Esophagus muscularis mucosa (tissue), 4 donors: ENCODE measurements around the gene VWDE. TPM values are rescaled to one million over a fixed set of nuclear protein-coding genes. Genes with fewer than 3 reads are reported as not detected.

Experiments used
- DNase-seq: peaks from one replicate; pipeline ENCODE4 v3.0.0-alpha.2; 2017; ENCODE audit errors: extremely low spot score
- H3K27ac ChIP-seq, 4 donors: fragments of 200-600 bp; sonication (generic); replicated peaks in 1 of 4; 1 replicate in 3 of 4; 2 replicates in 1 of 4; pipeline ENCODE4 v1.5.1; 2016 to 2019; ENCODE audit warnings: mild to moderate bottlenecking in 1 of 4
- H3K27me3 ChIP-seq, 4 donors: fragments of 200-600 bp; sonication (generic); one replicate each; pipeline versions ENCODE4 v1.5.1 to v1.6.0; 2016 to 2019
- H3K36me3 ChIP-seq, 4 donors: fragments of 200-600 bp; sonication (generic); one replicate each; pipeline ENCODE4 v1.5.1; 2016 to 2019
- H3K4me1 ChIP-seq, 4 donors: fragments of 200-600 bp; sonication (generic); one replicate each; pipeline ENCODE4 v1.5.1; 2016 to 2019
- H3K4me3 ChIP-seq, 4 donors: fragments of 200-600 bp; sonication (generic); 1 replicate in 2 of 4; 2 replicates in 2 of 4; pipeline ENCODE4 v1.5.1; 2016 to 2019; ENCODE audit warnings: mild to moderate bottlenecking in 4 of 4, moderate library complexity in 1 of 4
- H3K9me3 ChIP-seq, 4 donors: fragments of 200-600 bp; sonication (generic); 1 replicate in 3 of 4; 2 replicates in 1 of 4; pipeline ENCODE4 v1.5.1; 2016 to 2019
- EP300 ChIP-seq: sonication (generic); formaldehyde crosslinking; IDR thresholded peaks from one replicate; pipeline ENCODE4 v1.6.1; 2017; ENCODE audit warnings: antibody characterized with exemption
- POLR2A ChIP-seq: fragments of 450-650 bp; IDR thresholded peaks from one replicate; pipeline ENCODE4 v1.6.1; 2017; ENCODE audit warnings: antibody characterized with exemption, moderate library complexity, mild to moderate bottlenecking, low read depth
- POLR2AphosphoS5 ChIP-seq, 2 donors: sonication (generic); formaldehyde crosslinking; IDR thresholded peaks; one replicate each; pipeline ENCODE4 v1.6.1; 2017; ENCODE audit warnings: antibody characterized with exemption in 2 of 2
- WGBS: methylation state at CpG from one replicate; pipeline ENCODE4 v1.1.5; 2018; 5-methylcytosine and 5-hydroxymethylcytosine counted together
- intact Hi-C: fragments of 100-400 bp; cut with DNase I; formaldehyde crosslinking; loops from one replicate; pipeline ENCODE4 v1.15.1; 2023
- total RNA-seq, 4 donors: library from RNA; depleted of rRNA; stranded (reverse); fragments of >200 nt; gene quantifications; one replicate each; pipeline versions ENCODE4 v1.1.0 to v1.2.1, GENCODE V29; 2016
- TF ChIP-seq, protein P1 (sequence below), 3 experiments: fragments of 200-600 bp in 2 of 3; fragments of 450-650 bp in 1 of 3; sonication (generic) in 2 of 3; IDR thresholded peaks; one replicate each; pipeline ENCODE4 v1.5.1; 2017 to 2019; ENCODE audit warnings: antibody characterized with exemption in 3 of 3, mild to moderate bottlenecking in 2 of 3, moderate library complexity in 1 of 3

VWDE gene
- total RNA-seq, 4 donors from 2014 or later, result not detected

DNA sequence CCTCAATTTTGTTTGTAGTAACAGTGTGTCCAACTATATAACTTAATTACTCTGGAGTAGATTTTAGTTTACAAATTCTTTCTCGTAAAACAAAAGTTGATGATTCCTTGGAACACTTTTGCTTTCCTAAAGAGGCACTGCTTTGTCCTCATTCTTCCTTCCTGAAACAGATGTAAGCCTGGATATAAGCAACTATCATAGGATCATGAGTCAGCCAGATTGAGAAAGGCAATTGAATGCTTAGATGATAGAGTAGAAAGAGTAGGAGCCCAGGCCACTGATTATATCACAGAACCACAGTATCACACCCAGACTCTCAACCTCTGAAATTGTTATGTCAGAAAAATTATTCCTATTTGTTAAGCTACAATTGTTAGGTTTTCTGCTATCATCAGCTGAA, 122.6 kb downstream of the VWDE start:
- WGBS, result 61% methylated on average over 1 of the region's 1 CpG
- TF ChIP-seq POLR2A, result no peak
- TF ChIP-seq, protein P1, sequence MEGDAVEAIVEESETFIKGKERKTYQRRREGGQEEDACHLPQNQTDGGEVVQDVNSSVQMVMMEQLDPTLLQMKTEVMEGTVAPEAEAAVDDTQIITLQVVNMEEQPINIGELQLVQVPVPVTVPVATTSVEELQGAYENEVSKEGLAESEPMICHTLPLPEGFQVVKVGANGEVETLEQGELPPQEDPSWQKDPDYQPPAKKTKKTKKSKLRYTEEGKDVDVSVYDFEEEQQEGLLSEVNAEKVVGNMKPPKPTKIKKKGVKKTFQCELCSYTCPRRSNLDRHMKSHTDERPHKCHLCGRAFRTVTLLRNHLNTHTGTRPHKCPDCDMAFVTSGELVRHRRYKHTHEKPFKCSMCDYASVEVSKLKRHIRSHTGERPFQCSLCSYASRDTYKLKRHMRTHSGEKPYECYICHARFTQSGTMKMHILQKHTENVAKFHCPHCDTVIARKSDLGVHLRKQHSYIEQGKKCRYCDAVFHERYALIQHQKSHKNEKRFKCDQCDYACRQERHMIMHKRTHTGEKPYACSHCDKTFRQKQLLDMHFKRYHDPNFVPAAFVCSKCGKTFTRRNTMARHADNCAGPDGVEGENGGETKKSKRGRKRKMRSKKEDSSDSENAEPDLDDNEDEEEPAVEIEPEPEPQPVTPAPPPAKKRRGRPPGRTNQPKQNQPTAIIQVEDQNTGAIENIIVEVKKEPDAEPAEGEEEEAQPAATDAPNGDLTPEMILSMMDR (IDR thresholded peaks at IDR 0.05), result no peak
- no peak for TF ChIP-seq POLR2AphosphoS5 (IDR thresholded peaks at IDR 0.05)
- TF ChIP-seq EP300, result no peak

More for the DNA sequence above, 122.6 kb downstream of the VWDE start:
- no peak overlapping the region for H3K4me3 ChIP-seq
- H3K9me3 ChIP-seq, result peaks cover 0 to 5% (median 0%) of the 10 kb centered on the region in 4 donors
- no peaks in the 10 kb centered on the region for H3K27me3 ChIP-seq
- intact Hi-C loops, result no loop called here
- no peaks in the 10 kb centered on the region for H3K36me3 ChIP-seq
- no peaks in the 10 kb centered on the region for H3K4me1 ChIP-seq
- no peak for DNase-seq
- H3K27ac ChIP-seq, result no peak overlapping the region

Other genes starting within 250 kb of the VWDE start
- 10 to 100 TPM; 39.3 to 49.8 (median 44.1) TPM for gene TMEM106B, start 192.6 kb downstream of the VWDE start, total RNA-seq
- 1 to 10 TPM in 1 of 4 donors, under 1 TPM in 3; 0.32 to 1.0 (median 0.66) TPM for gene SCIN, start 166.9 kb upstream of the VWDE start, total RNA-seq